Measurements from ENCODE around the gene OR2F2.

DNA sequence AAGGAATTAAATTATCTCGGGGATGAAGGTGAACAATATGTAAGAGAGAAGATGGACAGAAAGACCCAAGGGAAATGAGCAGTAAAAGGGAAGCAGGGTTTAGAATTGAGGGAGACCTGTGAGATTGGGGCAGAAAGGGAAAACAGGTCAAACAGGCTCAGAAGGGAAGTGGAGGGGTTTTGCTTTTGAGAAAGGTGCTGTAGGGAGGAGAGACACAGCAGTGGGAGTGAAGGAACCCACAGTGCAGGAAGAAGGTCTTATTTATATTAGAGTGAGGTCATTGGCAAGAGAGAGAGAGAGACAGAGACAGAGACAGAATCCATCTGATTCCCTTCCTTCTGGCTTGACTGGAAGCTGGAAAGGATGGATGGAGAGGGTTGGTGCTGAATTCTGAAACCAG is 29.5 kb upstream of the OR2F2 start:
- TF ChIP-seq, protein P1, sequence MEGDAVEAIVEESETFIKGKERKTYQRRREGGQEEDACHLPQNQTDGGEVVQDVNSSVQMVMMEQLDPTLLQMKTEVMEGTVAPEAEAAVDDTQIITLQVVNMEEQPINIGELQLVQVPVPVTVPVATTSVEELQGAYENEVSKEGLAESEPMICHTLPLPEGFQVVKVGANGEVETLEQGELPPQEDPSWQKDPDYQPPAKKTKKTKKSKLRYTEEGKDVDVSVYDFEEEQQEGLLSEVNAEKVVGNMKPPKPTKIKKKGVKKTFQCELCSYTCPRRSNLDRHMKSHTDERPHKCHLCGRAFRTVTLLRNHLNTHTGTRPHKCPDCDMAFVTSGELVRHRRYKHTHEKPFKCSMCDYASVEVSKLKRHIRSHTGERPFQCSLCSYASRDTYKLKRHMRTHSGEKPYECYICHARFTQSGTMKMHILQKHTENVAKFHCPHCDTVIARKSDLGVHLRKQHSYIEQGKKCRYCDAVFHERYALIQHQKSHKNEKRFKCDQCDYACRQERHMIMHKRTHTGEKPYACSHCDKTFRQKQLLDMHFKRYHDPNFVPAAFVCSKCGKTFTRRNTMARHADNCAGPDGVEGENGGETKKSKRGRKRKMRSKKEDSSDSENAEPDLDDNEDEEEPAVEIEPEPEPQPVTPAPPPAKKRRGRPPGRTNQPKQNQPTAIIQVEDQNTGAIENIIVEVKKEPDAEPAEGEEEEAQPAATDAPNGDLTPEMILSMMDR (IDR thresholded peaks at IDR 0.05): no peak
- no peak for TF ChIP-seq POLR2A (IDR thresholded peaks at IDR 0.05)

Measured in stomach (tissue), 4 donors.